GM12865 (cell line): Measurements from ENCODE around the gene PNKD.
A peak's percentile ranks its signal among the peaks of the same experiment; 100 is the strongest.

Experiments
- DNase-seq: peaks from one replicate; pipeline ENCODE4 v3.0.0; 2010; ENCODE audit warnings: low read depth
- H3K4me3 ChIP-seq: 2 replicates; pipeline ENCODE4 v1.5.1; 2011; ENCODE audit warnings: mild to moderate bottlenecking, low read depth, low read length, control low read depth
- TF ChIP-seq, protein P1 (sequence below): IDR thresholded peaks from 2 replicates; pipeline ENCODE4 v1.5.1; 2011; ENCODE audit warnings: low read length, control low read depth, low read depth, inconsistent platforms; ENCODE audit not compliant: insufficient read depth; ENCODE audit errors: missing control alignments

Gene PNKD

DNA sequence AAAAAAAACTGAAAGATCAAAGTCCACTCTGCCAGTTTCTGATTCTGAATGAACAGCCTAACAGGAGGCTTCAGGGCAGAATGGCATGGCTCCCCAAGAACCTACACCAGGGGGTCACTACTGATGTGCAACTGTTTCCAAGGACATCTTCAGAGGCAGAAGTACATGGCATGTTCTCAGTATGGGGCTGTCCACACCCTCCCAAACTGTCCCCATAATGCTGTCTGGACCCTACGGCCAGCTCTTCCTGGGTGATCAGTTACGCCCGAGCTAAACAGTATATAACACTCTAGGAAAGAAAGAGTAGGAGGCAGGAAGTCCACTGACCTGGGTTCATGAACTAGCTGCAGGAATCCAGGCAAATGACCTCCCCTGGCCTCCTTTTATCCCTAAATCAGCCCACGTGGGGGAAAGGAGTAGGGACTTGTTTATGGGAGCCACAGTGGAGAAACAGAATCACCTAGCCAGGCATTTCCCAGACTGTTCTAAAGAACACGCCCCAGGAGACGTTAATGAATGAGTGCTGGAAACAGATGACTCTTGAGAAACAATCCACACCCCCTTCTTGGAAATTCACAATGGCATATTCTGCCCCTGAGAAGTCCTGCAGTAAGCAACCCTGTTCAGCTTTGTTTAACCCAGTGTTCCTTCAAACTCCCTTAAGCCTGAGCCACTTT is 19.5 kb downstream of the PNKD start:
- no peak for DNase-seq
- TF ChIP-seq, protein P1, sequence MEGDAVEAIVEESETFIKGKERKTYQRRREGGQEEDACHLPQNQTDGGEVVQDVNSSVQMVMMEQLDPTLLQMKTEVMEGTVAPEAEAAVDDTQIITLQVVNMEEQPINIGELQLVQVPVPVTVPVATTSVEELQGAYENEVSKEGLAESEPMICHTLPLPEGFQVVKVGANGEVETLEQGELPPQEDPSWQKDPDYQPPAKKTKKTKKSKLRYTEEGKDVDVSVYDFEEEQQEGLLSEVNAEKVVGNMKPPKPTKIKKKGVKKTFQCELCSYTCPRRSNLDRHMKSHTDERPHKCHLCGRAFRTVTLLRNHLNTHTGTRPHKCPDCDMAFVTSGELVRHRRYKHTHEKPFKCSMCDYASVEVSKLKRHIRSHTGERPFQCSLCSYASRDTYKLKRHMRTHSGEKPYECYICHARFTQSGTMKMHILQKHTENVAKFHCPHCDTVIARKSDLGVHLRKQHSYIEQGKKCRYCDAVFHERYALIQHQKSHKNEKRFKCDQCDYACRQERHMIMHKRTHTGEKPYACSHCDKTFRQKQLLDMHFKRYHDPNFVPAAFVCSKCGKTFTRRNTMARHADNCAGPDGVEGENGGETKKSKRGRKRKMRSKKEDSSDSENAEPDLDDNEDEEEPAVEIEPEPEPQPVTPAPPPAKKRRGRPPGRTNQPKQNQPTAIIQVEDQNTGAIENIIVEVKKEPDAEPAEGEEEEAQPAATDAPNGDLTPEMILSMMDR: no peak
- no peak overlapping the region for H3K4me3 ChIP-seq

GRCh38 chr2:218290316-218291261 is 20.3 kb downstream of the PNKD start:
- TF ChIP-seq, protein P1: no peak
- peak overlapping the region; percentile 66 for H3K4me3 ChIP-seq
- peak; percentile 89 for DNase-seq

GRCh38 chr2:218291318-218292047 is 21.2 kb downstream of the PNKD start:
- no peak for DNase-seq
- TF ChIP-seq, protein P1: no peak
- peak overlapping the region; percentile 66 for H3K4me3 ChIP-seq

DNA sequence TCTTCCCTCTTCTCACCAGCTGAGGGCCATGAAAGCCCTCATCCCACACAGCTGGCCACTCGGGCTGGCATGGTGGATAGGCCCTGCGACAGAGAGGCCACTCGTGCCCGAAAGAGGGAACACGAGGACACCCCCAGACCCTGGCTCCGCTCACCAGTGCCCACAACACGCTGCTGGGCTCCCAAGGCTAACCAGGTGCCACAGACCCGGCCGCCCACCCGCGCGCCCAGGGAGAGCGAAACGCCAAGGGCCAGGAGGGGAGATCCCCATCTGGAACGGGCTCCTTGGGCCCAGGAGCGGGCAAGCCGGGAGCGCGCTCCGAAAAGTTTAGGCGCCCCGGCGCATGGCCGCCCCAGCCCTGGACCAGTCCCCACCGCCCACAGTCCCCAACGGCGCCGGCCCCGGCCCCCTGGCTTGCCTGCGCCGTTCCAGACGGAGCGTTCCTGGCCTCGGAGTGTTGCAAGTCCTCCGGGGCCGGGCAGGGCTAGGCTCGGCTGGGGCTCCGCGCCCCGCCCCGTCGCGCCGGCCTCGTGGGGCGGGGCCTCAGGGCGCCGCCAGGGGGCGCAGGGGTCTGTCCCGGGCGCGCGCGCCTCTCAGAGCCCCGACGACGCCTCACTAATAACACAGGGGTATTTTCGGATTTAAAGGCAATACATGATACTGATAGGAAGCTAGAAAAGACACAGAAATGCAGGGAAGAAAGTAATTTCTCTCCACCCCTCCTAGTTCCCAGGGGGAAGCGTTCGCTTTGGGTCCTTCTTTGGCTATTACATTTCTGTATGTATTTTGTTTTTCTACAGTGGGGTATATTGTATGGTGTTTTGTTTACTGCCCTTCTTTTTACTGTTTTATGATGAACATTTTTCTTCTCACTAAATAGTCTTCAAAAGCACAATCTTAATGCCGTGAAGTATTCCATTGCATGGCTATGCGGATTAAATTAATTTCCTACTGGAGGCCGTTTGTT is 22.0 kb downstream of the PNKD start, which contains the start of gene TMBIM1:
Gene TMBIM1, minus strand, starts transcription at position 456 of the 967 bp plus-strand sequence. CDS start 10,362 bp downstream, outside the sequence.
- TF ChIP-seq, protein P1: peak; percentile 74
- peak; percentile 81 for DNase-seq
- peak within 1 kb of the TSS; percentile 66 for H3K4me3 ChIP-seq

- TF ChIP-seq, protein P1: no peak
- H3K4me3 ChIP-seq: no peak overlapping the region
- DNase-seq: no peak
These were observed 23.6 kb downstream of the PNKD start for GRCh38 chr2:218293715-218294429.
